Stimulated activated CD8-positive, alpha-beta memory T cell treated with anti-CD3 and anti-CD28 coated beads, Interleukin-4, amount 100 ng/mL, for 4 hours (primary cell): ENCODE measurements around the gene BMP6.

Source experiments
- DNase-seq, 2 donors: peaks; one replicate each; pipeline ENCODE4 v3.0.0-alpha.2; 2020; ENCODE audit warnings: low read depth in 2 of 2, low spot score in 1 of 2

The BMP6 gene

GRCh38 chr6:7719364-7719850 lies 6.5 kb upstream of the BMP6 start:
- DNase-seq = no peak

GRCh38 chr6:7720346-7720745 lies 5.6 kb upstream of the BMP6 start:
- DNase-seq = no peak

GRCh38 chr6:7721649-7722048 lies 4.2 kb upstream of the BMP6 start:
- DNase-seq = no peak

- peak in 1 of 2 donors; percentile 22 for DNase-seq
Measured at GRCh38 chr6:7723041-7723447, 2.9 kb upstream of the BMP6 start.

- DNase-seq = no peak
Measured at GRCh38 chr6:7723554-7723953, 2.3 kb upstream of the BMP6 start.

GRCh38 chr6:7725412-7725811 lies 487 bp upstream of the BMP6 start:
- DNase-seq = no peak

- no peak for DNase-seq
Measured at GRCh38 chr6:7726416-7727085, 652 bp downstream of the BMP6 start.

GRCh38 chr6:7727086-7727945 lies 1.4 kb downstream of the BMP6 start:
- DNase-seq = no peak

- no peak for DNase-seq
Measured at GRCh38 chr6:7727946-7728854, 2.3 kb downstream of the BMP6 start.

GRCh38 chr6:7728855-7729590 lies 3.1 kb downstream of the BMP6 start:
- no peak for DNase-seq

GRCh38 chr6:7730001-7730783 lies 4.3 kb downstream of the BMP6 start:
- no peak for DNase-seq

- DNase-seq = no peak
Measured at GRCh38 chr6:7730784-7731227, 4.9 kb downstream of the BMP6 start.

- DNase-seq = no peak
Measured at GRCh38 chr6:7731294-7731693, 5.4 kb downstream of the BMP6 start.

- no peak for DNase-seq
Measured at GRCh38 chr6:7732228-7732627, 6.3 kb downstream of the BMP6 start.

GRCh38 chr6:7734707-7735383 lies 8.9 kb downstream of the BMP6 start:
- DNase-seq = no peak

GRCh38 chr6:7737106-7737505 lies 11.2 kb downstream of the BMP6 start:
- no peak for DNase-seq

GRCh38 chr6:7737867-7738266 lies 12.0 kb downstream of the BMP6 start:
- no peak for DNase-seq

- no peak for DNase-seq
Measured at GRCh38 chr6:7742223-7742785, 16.4 kb downstream of the BMP6 start.

GRCh38 chr6:7745942-7746341 lies 20.0 kb downstream of the BMP6 start:
- no peak for DNase-seq
